Measurements from ENCODE around the gene PDXDC1.
"Not testable (repeated sequence)": the region's sequence is repeated elsewhere in the genome, so short reads cannot be mapped to it uniquely, and the experiment has no call there.

Gene PDXDC1

DNA sequence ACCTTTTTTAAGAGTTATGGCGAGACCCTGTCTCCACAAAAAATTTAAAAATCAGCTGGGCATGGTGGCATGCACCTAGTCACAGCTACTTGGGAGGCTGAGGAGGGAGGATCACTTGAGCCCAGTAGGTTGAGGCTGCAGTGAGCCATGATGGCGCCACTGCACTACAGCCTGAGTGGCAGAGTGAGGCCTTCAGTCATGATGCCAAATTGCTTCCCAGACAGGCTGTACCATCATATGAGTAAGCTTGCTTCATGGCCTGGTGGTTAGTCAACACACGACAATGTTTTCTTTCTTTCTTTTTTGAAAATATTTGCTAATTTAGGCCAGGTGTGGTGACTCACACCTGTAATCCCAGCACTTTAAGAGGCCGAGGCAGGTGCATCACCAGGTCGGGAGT lies 68.5 kb downstream of the PDXDC1 start:
- DNase-seq, result no peak

GRCh38 chr16:15044286-15044685 lies 69.5 kb downstream of the PDXDC1 start:
- no peak for DNase-seq

- not testable (repeated sequence) for DNase-seq
Observed at GRCh38 chr16:15045270-15045669, 70.4 kb downstream of the PDXDC1 start.

DNA sequence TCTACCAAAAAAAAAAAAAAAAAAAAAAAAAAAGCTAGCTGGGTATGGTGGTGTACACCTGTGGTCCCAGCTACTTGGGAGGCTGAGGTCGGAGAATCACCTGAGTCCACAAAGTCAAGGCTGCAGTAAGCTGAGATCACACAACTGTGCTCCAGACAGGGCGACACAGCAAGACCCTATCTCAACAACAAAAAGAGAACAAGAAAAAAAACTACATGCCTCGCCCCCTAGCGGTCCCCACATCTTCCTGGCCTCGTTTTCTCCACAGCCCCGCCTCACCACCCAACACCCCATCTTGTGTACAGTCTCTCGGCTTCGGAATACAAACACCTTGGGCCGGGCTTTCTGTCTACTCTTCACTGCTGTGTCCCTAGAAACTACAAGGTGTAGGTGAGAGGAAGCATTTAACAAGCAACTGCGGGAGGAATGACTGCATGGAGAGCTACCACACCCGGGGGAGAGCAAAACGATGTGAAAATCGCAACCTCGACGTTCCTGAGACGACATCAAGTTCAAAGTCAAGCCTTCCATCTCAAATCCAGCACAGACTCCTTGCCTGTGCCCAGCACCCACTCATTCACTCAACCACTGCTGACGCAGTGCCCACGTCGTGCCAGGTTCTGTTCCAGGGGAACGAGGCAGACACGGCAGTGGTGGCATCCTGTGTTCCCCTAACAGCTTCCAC lies 72.0 kb downstream of the PDXDC1 start:
- no peak for DNase-seq

DNA sequence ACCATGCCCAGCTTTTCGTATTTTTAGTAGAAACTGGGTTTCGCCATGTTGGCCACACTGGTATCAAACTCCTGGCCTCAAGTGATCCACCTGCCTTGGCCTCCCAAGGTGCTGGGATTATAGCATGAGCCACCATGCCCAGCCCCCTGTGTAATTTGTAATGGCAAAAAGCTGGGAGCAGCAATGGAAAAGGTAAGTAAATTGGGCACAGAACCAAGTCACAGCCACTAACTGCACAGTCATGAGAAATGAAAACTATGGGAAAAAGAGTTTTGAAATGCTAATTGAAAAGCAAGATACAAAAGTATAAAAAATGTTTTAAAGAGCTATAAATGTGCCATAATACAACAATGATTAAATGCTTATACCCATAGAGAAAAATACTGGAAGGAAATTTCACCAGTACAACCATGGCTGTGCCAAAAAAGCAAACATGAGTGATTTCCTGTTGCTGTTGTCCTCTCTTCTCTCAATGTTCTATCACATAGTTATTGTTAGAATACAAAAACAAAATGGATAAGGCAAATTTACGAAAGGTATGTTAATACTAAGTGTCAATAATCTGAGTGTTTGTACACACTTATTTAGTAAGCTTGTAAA lies 74.9 kb downstream of the PDXDC1 start:
- no peak for DNase-seq

GRCh38 chr16:15050440-15050839 lies 75.6 kb downstream of the PDXDC1 start:
- DNase-seq, result not testable (repeated sequence)

GRCh38 chr16:15051387-15051951 lies 76.6 kb downstream of the PDXDC1 start:
- no peak for DNase-seq

DNA sequence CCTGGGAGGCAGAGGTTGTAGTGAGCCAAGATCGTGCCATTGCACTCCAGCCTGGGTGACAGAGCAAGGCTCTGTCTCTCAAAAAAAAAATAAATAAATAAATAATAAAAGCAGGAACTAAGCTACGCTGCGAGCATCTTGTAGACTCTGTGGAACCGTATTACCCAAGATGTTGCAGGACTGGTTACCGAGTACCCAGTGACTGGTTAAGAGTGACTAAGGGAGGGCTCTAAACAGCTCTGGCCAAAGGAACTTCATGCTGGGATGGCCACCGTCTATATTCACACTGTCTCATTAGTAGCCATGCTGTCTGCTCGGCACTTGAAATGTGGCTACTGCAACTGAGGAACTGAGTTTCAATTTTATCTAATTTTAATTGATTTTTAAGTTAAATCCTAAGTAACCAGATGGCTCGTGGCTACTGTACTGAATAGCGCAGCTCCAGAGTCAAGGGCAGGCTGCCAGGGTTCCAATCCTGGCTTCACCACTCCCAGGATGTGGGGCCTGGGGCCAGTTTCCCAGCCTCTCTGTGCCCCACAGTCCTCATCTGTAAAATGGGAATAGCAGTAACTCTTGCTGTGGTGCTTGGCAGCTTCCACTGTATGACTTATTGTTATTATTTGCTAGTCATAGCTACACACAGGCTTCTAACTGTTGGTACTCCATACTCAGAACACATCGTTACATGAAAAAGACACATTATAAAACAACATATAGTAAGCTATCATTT lies 78.1 kb downstream of the PDXDC1 start:
- no peak for DNase-seq

- no peak for DNase-seq
Observed at GRCh38 chr16:15053904-15054303, 79.1 kb downstream of the PDXDC1 start.

DNA sequence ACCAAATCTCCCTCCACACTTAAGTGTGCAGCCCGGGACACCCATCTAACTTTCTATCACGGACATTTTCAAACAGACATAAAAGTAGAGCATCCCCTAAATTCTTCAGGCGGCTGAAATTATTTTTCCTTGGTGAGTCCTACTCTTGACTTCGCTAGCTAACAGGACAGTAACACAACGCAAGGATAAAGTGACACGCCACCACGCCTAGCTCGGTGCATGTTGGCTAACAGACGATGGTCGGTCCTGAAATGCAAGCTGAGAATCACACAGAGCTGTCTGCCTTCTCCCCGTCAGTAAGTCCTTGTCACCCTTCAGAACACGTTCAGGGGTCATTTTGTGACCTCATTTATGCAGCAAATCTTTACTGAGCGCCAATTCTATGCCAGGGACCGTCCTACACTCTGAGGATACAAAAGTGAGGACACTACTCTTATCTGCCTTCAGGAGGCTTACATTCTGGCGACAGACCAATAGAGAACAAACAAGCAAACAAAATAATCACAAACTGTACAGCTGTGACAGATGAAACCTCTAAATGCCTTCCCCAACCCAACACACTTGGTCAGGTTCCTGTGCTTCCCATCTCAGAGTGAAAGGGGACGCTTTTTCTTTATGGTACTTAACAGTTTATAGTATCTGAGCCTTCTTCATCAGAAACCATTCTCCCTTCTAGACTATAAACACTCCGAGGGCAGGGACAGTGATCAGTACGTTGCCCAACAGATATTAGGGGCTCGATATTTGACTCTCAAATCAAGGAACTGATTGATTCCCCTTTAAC lies 79.7 kb downstream of the PDXDC1 start:
- no peak for DNase-seq

- no peak for DNase-seq
Observed at GRCh38 chr16:15055141-15056053, 80.6 kb downstream of the PDXDC1 start.

GRCh38 chr16:15057681-15058417 lies 83.0 kb downstream of the PDXDC1 start:
- DNase-seq, result no peak

GRCh38 chr16:15059324-15059723 lies 84.5 kb downstream of the PDXDC1 start:
- DNase-seq, result no peak

DNA sequence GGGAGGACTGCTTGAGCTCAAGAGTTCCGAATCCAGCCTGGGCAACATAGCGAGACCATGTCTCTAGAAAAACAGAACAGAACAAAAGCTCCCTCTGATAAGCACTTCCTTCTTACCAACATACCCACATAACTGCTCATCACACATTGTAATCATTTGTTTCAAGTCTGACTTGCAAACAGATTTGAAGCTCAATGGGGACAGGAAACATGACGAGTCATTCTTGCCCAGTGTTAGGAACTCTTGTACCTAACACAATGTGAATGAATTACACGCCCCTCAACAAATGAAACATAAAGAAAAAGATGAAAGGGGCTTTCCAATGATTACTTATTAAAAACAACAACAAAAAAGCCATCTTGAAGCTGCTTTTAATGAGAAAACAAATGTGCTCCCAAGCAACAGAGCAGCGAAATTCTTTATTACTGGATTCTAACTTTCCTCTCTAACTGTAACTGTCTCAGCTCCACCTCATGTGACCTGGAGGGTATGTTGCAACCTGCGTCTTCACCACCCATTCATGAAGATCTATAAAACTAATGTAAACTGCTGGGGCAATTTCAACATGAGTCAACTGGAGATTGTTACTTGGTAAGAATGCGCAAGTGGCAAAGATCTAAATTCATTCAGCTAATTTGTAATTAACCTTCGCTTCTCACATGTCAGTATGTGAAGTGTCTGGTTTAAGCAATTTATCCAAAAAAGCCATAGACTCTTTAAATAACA lies 87.4 kb downstream of the PDXDC1 start:
- not testable (repeated sequence) for DNase-seq

DNA sequence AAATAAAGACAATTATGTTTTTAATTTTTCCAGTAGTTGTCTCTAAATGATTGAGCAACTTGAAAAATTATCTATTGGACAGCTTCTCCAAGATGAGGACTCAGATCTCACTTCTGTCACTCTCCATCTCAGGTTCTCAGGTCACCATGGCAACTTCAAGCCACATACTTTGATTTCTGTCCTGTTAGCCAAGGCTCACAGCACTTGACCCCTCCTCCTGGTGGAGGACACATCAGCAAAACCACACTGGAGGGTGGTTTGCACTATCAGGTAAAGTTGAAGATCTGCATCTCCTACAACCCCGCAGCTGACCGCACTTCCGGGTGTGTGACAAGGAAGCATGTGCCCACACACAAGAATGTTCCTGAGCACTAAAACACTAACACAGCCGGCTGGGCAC lies 91.1 kb downstream of the PDXDC1 start:
- not testable (repeated sequence) for DNase-seq

DNA sequence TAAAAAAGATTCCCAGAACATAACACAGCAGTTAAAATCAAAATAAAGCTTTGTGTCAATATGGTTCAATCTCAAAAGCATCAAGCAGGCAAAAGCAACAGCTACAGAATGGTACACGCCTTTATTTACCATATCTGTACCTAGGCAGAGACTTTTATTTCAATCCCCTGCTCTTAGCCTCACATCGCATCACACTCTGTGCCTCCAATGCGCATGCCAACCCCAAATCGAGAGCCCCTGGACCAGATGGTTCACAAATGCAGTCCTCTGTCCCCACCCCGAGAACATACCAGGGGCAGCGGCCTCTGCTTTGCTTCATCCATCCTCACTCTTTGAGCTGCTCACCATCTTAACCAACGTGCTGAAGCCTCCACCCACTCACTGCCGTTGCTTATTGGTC lies 91.9 kb downstream of the PDXDC1 start:
- DNase-seq, result not testable (repeated sequence)

DNA sequence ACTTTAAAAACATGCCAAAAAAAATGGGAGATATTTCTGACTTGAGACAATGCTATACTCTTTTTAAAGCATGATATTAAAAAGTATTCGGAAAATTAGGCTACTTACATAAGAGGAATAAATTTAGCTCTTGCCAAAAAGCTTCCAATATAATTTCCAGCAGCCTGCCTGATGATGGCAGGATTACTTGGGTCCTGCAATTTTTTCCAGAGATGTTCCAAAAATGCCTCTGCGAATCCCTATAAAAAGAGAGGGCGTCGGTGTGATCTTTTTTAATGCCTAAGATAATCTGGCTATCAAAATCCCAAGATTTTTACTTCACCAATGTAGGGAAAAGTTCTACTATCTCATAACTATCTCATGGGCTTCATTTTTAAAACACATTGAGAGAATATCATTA lies 96.2 kb downstream of the PDXDC1 start:
- not testable (repeated sequence) for DNase-seq

DNA sequence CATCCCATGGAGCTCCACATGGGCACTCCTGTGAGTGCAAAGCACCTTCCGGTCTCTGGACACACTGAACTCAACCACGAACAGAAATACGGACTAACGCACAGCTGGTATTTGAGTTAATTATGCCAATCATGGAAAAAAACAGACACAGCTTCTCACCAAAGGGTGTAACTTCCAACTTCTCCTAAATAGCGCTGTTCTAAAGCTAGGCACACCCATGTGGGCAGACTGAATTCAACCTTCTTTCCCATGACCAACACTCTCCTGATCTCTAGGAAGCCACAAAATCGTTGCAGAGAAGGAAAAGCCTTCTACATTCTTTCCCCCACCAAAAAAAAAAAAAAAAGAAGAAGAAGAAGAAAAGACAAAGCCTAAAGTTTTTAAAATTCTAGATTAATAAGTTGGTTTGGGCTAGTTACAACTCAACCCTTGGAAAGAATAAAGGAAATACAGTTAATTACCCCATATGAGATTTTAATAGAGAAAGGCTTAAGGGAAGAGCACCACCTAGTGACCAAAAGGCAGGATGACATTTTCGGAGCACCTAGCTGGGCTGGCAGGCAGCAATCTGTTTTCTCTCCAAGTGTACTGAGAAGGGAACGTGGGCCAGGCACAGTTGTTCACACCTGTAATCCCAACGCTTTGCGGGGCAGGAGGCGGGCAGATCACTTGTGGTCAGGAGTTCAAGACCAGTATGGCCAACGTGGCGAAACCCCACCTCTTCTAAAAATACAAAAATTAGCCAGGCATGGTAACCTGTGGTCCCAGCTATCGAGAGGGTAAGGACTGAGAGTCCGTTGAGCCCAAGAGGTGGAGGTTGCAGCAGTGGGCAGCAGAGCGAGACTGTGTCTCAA lies 97.3 kb downstream of the PDXDC1 start:
- DNase-seq, result not testable (repeated sequence)

- DNase-seq, result no peak
Observed at GRCh38 chr16:15073101-15073500, 98.3 kb downstream of the PDXDC1 start.
